GM23338 (cell line): ENCODE results near the gene FGGY. TPM values are rescaled to one million over a fixed set of nuclear protein-coding genes. Genes with fewer than 3 reads are reported as not detected.

Experiments
- ATAC-seq: fragments of 200-7000 bp; cut with Tn5 transposase; 3 replicates; pipeline ENCODE4 v1.9.1; 2020
- DNase-seq: peaks from one replicate; pipeline ENCODE4 v3.0.0-alpha.2; 2015; ENCODE audit warnings: low spot score
- H2AFZ ChIP-seq: fragments of 200-600 bp; sonication (generic); 2 replicates; pipeline ENCODE4 v1.8.0; 2016; ENCODE audit warnings: antibody characterized with exemption, mild to moderate bottlenecking, moderate library complexity
- H3F3A ChIP-seq: fragments of 200-600 bp; sonication (generic); replicated peaks from 2 replicates; pipeline ENCODE4 v1.8.0; 2017; ENCODE audit warnings: antibody characterized with exemption, mixed run types, low read depth
- H3K27ac ChIP-seq: fragments of 200-600 bp; sonication (generic); 2 replicates; pipeline ENCODE4 v1.6.1; 2016; ENCODE audit warnings: low read depth
- H3K27me3 ChIP-seq: fragments of 200-600 bp; sonication (generic); 2 replicates; pipeline ENCODE4 v1.8.0; 2016; ENCODE audit warnings: mild to moderate bottlenecking, mixed run types, moderate library complexity; ENCODE audit not compliant: insufficient read depth
- H3K36me3 ChIP-seq: fragments of 200-600 bp; sonication (generic); 2 replicates; pipeline ENCODE4 v1.8.0; 2016; ENCODE audit warnings: mild to moderate bottlenecking; ENCODE audit not compliant: insufficient read depth
- H3K4me1 ChIP-seq: fragments of 200-600 bp; sonication (generic); 2 replicates; pipeline ENCODE4 v1.8.0; 2016; ENCODE audit warnings: mild to moderate bottlenecking, moderate library complexity; ENCODE audit not compliant: insufficient read depth
- H3K4me2 ChIP-seq: fragments of 200-600 bp; sonication (generic); 2 replicates; pipeline ENCODE4 v1.7.1; 2017; ENCODE audit warnings: mixed run types
- H3K4me3 ChIP-seq: fragments of 200-600 bp; sonication (generic); 2 replicates; pipeline ENCODE4 v1.6.1; 2016; ENCODE audit warnings: mixed run types
- H3K79me2 ChIP-seq: fragments of 200-600 bp; sonication (generic); replicated peaks from 2 replicates; pipeline ENCODE4 v1.8.0; 2017; ENCODE audit warnings: mild to moderate bottlenecking; ENCODE audit not compliant: insufficient read depth
- H3K9me2 ChIP-seq: fragments of 200-600 bp; sonication (generic); 2 replicates; pipeline ENCODE4 v1.8.0; 2017; ENCODE audit not compliant: insufficient read depth
- H4K20me1 ChIP-seq: fragments of 200-600 bp; sonication (generic); replicated peaks from 2 replicates; pipeline ENCODE4 v1.8.0; 2017; ENCODE audit warnings: mild to moderate bottlenecking; ENCODE audit not compliant: insufficient read depth
- H3K27ac Mint-ChIP-seq: 2 replicates; pipeline ENCODE4 v1.8.0; 2020; ENCODE audit warnings: inconsistent platforms, mild to moderate bottlenecking, moderate library complexity, mixed read lengths
- H3K27me3 Mint-ChIP-seq: 3 replicates; pipeline ENCODE4 v1.8.0; 2022; ENCODE audit warnings: low read depth, mild to moderate bottlenecking, moderate library complexity, mixed read lengths, inconsistent platforms; ENCODE audit not compliant: insufficient read depth, poor library complexity
- H3K36me3 Mint-ChIP-seq: 3 replicates; pipeline ENCODE4 v1.8.0; 2021; ENCODE audit warnings: low read depth, mild to moderate bottlenecking, inconsistent platforms, moderate library complexity, mixed read lengths
- H3K4me1 Mint-ChIP-seq: 3 replicates; pipeline ENCODE4 v1.8.0; 2020; ENCODE audit warnings: mild to moderate bottlenecking, inconsistent platforms, mixed read lengths
- H3K4me3 Mint-ChIP-seq: 3 replicates; pipeline ENCODE4 v1.8.0; 2021; ENCODE audit warnings: moderate library complexity, mild to moderate bottlenecking, inconsistent platforms, mixed read lengths
- H3K9me3 Mint-ChIP-seq: 3 replicates; pipeline ENCODE4 v1.8.0; 2020; ENCODE audit warnings: moderate library complexity, mild to moderate bottlenecking, inconsistent platforms, mixed read lengths
- CREB1 ChIP-seq: fragments of 250-450 bp; sonication (Bioruptor Pico); IDR thresholded peaks from 2 replicates; pipeline ENCODE4 v1.5.0; 2020; ENCODE audit warnings: low read depth, mild to moderate bottlenecking, moderate library complexity
- EZH2 ChIP-seq: fragments of 200-600 bp; sonication (generic); IDR thresholded peaks from one replicate; pipeline ENCODE4 v1.8.0; 2017; ENCODE audit warnings: antibody characterized with exemption, mild to moderate bottlenecking, low read depth; ENCODE audit not compliant: unreplicated experiment
- EZH2phosphoT487 ChIP-seq: fragments of 200-600 bp; sonication (generic); IDR thresholded peaks from one replicate; pipeline ENCODE4 v1.8.1; 2018; ENCODE audit warnings: antibody characterized with exemption; ENCODE audit not compliant: unreplicated experiment
- JUNB ChIP-seq: IDR thresholded peaks from one replicate; pipeline ENCODE4 v1.6.1; 2016; ENCODE audit warnings: antibody characterized with exemption; ENCODE audit not compliant: unreplicated experiment
- NANOG ChIP-seq: IDR thresholded peaks from 2 replicates; pipeline ENCODE4 v1.6.1; 2016; ENCODE audit warnings: antibody characterized with exemption, borderline replicate concordance
- POLR2AphosphoS5 ChIP-seq: IDR thresholded peaks from 2 replicates; pipeline ENCODE4 v1.6.1; 2016; ENCODE audit warnings: antibody characterized with exemption, low read depth
- REST ChIP-seq: IDR thresholded peaks from one replicate; pipeline ENCODE4 v1.6.1; 2018; ENCODE audit warnings: antibody characterized with exemption; ENCODE audit not compliant: unreplicated experiment
- STAT1 ChIP-seq: IDR thresholded peaks from one replicate; pipeline ENCODE4 v1.6.1; 2016; ENCODE audit warnings: antibody characterized with exemption; ENCODE audit not compliant: unreplicated experiment
- ZNF114 ChIP-seq: fragments of 250-450 bp; sonication (Bioruptor Pico); IDR thresholded peaks from 2 replicates; pipeline ENCODE4 v1.5.0; 2020; ENCODE audit warnings: mild to moderate bottlenecking, moderate library complexity
- ZNF331 ChIP-seq: fragments of 250-450 bp; sonication (Bioruptor Pico); IDR thresholded peaks from 2 replicates; pipeline ENCODE4 v1.5.0; 2020; ENCODE audit warnings: low read depth, mild to moderate bottlenecking, moderate library complexity
- ZNF462 ChIP-seq: fragments of 250-450 bp; sonication (Bioruptor Pico); IDR thresholded peaks from 2 replicates; pipeline ENCODE4 v1.5.0; 2020; ENCODE audit warnings: mild to moderate bottlenecking, moderate library complexity
- polyA plus RNA-seq: library from polyadenylated mRNA; unstranded; fragments of >200 nt; fragmentation: Nextera tagmentation; extraction: Ambion mirVana; gene quantifications from 2 replicates; pipeline ENCODE4 v1.2.1, GENCODE V29; 2016
- total RNA-seq: library from RNA; depleted of rRNA; stranded (reverse); fragments of >200 nt; shearing (Covaris generic); gene quantifications from 2 replicates; pipeline ENCODE4 v1.2.3, GENCODE V29; 2014

The FGGY gene
- total and polyA plus RNA-seq, 2 experiments from 2014 or later, result 10.9 to 21.4 TPM

- Histone ChIP-seq H3K27me3 (no peaks in the 10 kb centered on the region), H3K36me3 (no peaks in the 10 kb centered on the region), H3F3A (no peaks in the 10 kb centered on the region), H3K4me2 (no peak overlapping the region), H4K20me1 (no peaks in the 10 kb centered on the region), H3K4me1 (no peaks in the 10 kb centered on the region), H3K79me2 (no peaks in the 10 kb centered on the region), H3K9me2 (no peaks in the 10 kb centered on the region), H2AFZ (no peak overlapping the region), H3K4me3 (no peak overlapping the region), H3K27ac (no peak overlapping the region)
- Mint-ChIP-seq H3K4me3 (no peak overlapping the region), H3K27me3 (no peaks in the 10 kb centered on the region), H3K9me3 (peaks cover 10% of the 10 kb centered on the region), H3K36me3 (peaks cover 3% of the 10 kb centered on the region; the same call in 2 of the 3 replicates), H3K4me1 (no peaks in the 10 kb centered on the region), H3K27ac (no peak overlapping the region)
- no peak for ATAC-seq
- DNase-seq, result no peak
- no peak for TF ChIP-seq ZNF114 (CRISPR knock-in tag)
- TF ChIP-seq CREB1 (CRISPR knock-in tag), result no peak
- TF ChIP-seq ZNF462, result no peak
- no peak for TF ChIP-seq POLR2AphosphoS5
- no peak for TF ChIP-seq STAT1
- TF ChIP-seq NANOG, result no peak
- no peak for TF ChIP-seq EZH2phosphoT487
- no peak for TF ChIP-seq JUNB
- TF ChIP-seq REST, result no peak
- no peak for TF ChIP-seq ZNF331 (CRISPR knock-in tag)
- no peak for TF ChIP-seq EZH2
Observed at GRCh38 chr1:59706303-59706599, 409.4 kb downstream of the FGGY start.
